ENCODE data around the gene CSH1.
"Not testable (repeated sequence)": the region's sequence is repeated elsewhere in the genome, so short reads cannot be mapped to it uniquely, and the experiment has no call there.

Gene CSH1

DNA sequence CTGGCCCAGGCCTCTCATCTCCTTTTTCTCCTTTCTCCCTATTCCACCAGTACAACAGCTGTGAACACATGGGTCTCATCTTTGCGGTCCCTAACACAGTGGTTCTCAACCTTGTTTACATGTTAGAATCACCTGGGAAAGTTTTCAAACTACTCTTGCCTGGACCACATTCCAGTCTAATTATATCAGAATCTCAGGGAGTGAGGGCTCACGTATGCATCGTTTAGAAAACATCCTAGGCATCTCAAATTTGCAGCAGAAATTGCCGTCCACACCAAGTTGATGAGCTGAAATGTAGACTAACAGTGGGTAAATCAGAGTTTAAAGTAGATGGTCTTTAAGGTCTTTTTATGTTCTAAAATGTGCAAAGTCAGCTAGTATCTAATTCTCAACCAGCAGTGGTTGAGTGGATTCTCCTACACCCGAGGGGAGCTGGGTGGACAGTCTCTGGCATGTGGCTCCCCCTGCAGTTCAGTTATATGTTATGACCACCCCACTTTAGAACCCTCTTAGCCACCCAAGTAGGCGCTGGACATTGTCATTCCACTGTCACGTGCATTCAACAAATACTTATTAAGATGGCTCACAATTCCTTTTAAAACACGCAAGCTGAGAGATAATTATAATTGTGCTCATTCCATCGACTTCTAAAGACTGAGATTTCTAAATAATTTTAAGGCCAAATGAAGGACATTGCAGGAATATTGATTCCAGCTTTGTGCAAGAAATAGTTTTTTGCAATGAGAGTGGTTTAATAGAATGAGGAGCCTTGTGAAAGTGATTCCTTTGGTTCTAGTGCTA lies 26.7 kb downstream of the CSH1 start:
- DNase-seq (ENCODE audit: low spot score) = not testable (repeated sequence)

DNA sequence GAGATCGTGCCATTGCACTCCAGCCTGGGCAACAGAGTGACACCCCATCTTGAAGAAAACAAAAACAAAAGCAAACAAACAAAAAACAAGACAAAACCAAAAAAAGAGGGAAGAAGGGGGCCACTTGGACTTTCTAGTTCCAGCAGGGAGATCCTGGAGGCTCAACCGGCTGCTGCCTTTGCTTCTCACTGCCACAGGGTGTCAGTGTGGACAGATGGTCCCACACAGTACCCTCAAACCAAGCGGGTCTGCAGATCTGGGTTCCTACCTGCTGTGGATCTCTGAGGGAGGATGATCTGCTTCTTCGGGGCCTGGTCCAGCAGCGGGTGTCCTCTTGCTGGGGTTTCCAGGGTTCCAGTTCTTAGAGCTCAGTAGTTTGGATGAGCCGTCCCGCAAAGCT lies 29.7 kb downstream of the CSH1 start:
- not testable (repeated sequence) for DNase-seq (ENCODE audit: low spot score)

DNA sequence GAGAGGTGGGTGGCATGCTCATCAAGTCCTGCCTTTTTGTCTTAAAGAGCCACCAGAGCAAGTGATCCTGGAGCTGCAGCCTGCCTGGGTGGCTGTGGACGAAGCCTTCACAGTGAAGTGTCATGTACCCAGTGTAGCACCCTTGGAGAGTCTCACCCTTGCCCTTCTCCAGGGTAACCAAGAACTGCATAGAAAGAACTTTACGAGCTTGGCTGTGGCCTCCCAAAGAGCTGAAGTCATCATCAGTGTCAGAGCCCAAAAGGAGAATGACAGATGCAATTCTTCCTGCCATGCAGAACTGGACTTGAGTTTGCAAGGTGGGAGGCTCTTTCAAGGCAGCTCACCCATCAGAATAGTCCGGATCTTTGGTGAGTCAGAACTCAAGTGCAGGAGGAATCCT lies 37.1 kb downstream of the CSH1 start:
- DNase-seq (ENCODE audit: low spot score) = no peak
- TF ChIP-seq, protein P1, sequence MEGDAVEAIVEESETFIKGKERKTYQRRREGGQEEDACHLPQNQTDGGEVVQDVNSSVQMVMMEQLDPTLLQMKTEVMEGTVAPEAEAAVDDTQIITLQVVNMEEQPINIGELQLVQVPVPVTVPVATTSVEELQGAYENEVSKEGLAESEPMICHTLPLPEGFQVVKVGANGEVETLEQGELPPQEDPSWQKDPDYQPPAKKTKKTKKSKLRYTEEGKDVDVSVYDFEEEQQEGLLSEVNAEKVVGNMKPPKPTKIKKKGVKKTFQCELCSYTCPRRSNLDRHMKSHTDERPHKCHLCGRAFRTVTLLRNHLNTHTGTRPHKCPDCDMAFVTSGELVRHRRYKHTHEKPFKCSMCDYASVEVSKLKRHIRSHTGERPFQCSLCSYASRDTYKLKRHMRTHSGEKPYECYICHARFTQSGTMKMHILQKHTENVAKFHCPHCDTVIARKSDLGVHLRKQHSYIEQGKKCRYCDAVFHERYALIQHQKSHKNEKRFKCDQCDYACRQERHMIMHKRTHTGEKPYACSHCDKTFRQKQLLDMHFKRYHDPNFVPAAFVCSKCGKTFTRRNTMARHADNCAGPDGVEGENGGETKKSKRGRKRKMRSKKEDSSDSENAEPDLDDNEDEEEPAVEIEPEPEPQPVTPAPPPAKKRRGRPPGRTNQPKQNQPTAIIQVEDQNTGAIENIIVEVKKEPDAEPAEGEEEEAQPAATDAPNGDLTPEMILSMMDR (IDR thresholded peaks at IDR 0.05; ENCODE audit: extremely low read depth, missing control alignments) = no peak

DNA sequence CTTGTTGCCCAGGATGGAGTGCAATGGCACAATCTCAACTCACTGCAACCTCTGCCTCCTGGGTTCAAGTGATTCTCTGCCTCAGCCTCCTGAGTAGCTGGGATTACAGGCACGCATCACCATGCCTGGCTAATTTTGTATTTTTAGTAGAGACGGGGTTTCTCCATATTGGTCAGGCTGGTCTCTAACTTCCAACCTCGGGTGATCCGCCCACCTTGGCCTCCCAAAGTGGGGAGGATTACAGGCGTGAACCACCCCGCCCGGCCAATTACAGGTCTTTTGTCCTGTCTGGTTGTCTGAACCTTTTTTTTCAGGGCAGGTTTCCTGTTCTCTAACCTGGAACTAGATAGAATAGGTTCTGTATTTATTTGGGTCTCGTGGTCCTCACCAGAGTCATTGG lies 39.9 kb downstream of the CSH1 start:
- not testable (repeated sequence) for DNase-seq (ENCODE audit: low spot score)

DNA sequence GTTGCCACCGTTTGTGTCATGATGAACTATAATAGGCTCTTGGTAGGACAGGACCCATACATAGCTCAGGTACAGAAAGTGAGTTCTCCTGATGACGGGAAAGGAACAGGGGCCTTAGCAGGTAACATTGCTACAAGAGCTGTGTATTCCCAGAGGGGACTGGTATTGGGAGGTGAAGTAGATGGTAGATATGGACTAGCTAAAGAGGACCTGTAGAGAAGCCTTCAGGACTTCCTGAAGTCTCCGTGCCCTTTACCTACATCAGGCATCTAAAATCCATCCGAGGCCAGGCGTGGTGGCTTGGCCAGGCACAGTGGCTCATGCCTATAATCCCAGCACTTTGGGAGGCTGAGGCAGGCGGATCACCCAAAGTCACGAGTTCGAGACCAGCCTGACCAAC lies 41.2 kb downstream of the CSH1 start:
- TF ChIP-seq, protein P1 (IDR thresholded peaks at IDR 0.05; ENCODE audit: extremely low read depth, missing control alignments) = no peak
- DNase-seq (ENCODE audit: low spot score) = no peak

DNA sequence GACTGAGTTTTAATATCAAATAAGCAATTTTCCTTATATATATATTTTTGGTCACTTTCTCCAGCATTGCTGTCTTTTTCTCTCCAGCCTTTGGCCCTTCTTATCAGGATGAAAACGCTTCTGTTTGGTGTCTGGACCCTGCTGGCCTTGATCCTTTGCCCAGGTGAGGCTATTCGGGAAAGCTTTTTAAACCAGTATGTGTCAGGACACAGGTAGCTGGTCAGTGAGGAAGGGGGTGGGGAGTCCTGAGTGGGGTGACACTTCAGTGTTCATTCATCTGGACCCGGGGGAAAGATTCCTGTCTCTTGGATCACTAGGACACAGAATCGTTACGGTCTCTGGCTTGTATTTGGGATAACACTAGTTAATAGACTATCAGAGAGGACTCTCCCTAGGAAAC lies 41.7 kb downstream of the CSH1 start:
- no peak for DNase-seq (ENCODE audit: low spot score)
- TF ChIP-seq, protein P1 (IDR thresholded peaks at IDR 0.05; ENCODE audit: extremely low read depth, missing control alignments) = no peak

DNA sequence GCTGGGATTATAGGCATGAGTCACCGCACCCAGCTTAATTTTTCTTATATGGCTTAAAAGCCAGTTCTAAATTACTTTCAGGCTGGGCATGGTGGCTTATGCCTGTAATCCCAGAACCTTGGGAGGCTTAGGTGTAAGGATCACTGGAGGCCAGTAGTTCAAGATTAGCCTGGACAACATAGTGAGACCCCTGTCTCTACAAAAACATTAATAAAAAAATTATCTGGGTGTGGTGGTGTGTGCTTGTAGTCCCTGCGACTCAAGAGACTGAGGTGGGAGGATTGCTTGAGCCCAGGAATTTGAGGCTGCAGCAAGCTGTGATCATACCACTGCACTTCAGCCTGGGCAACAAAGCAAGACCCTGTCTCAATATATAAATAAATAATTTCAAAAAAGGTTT lies 43.1 kb downstream of the CSH1 start:
- TF ChIP-seq, protein P1 (IDR thresholded peaks at IDR 0.05; ENCODE audit: extremely low read depth, missing control alignments) = no peak
- DNase-seq (ENCODE audit: low spot score) = no peak

DNA sequence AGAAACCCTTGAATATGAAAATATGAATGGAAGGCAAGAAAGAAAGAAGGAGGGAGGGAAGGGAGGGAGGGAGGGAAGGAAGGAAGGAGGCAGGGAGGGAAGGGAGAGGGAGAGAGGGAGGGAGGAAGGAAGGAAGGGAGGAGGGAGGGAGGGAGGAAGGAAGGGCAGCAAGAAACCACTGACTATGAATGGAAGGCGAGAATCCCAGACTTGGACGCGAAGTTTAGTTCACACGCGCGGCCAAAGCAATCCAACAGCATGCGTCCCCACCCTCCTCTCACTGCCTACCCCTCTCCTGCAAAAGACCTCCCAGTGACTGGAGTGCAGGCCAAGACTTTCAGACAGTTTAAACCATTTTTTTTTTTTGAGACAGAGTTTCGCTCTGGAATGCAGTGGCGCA lies 46.0 kb downstream of the CSH1 start:
- TF ChIP-seq, protein P1 (IDR thresholded peaks at IDR 0.05; ENCODE audit: extremely low read depth, missing control alignments) = no peak
- DNase-seq (ENCODE audit: low spot score) = no peak

DNA sequence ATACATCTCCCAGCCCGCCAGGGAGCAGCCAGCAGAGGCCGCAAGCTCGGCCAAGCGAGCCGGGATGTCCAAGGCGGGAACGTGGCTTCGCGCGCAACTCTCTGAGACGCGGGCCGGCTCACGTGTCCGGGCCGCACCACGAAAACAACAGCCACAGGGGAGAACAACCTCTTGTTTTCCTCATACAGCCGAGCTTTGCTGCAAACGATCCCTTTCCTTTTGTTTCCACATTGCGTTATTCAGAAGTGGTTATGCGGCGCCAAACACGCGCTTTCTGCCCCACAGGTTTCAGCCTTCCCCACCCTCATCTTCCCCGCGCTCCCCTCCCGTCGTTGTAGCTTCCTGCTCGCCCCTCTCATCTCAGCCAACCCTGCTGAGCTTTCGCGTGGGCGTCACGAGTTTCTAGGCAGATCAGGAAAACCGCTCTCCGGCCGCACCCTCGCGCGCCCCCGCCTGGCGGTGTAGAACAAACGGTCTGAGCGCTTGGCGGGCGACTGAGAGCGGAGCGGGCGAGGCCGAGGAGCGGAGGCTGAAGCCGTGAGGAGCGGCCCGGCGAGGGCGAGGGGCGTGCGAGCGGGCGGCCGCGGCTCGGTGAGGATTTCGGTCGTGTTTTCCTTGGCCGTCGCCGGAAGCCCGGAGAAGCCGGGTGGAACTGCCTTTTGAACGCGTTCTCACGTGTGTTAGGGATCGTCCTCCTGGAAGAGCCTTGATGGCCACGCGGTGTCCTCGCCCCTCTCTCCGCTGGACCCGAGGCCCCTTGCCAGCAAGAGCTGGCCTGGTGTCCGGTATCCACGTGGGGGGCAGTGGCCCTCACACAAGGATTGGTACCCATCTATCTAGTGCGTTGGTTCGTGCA lies 47.3 kb downstream of the CSH1 start:
- TF ChIP-seq, protein P1 (IDR thresholded peaks at IDR 0.05; ENCODE audit: extremely low read depth, missing control alignments) = peak; percentile 83
- DNase-seq (ENCODE audit: low spot score) = peak; percentile 96
